HG03575 (cell line): ENCODE results near the gene KRTAP4-7.
"Not testable (repeated sequence)": the region's sequence is repeated elsewhere in the genome, so short reads cannot be mapped to it uniquely, and the experiment has no call there.

ENCODE experiments used
- ATAC-seq: cut with Tn5 transposase; IDR thresholded peaks from one replicate; pipeline ENCODE4 v1.9.1; 2021; ENCODE audit not compliant: unreplicated experiment, insufficient number of reproducible peaks, low FRiP score; ENCODE audit errors: extremely low read depth

Gene KRTAP4-7

GRCh38 chr17:41063449-41063848, 20.5 kb upstream of the KRTAP4-7 start:
- no peak for ATAC-seq

DNA sequence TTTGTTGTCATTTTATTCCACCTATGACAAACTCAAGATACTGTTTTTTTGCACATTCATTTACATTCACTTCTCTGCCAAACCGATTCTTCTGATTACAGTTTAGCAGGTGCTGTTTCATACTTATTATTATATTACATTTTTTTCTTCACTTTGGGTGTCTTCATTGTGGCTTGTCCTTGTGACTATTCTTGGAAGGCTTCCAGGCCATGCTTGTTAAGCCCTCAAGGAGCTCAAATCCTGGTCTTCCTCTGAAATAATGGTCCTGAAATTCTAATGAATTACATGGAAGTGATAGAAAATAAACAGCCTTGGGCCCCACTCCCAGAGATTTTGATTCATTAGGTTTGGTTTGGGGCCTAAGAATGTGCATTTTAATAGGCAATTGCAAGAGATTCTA, 19.6 kb upstream of the KRTAP4-7 start:
- ATAC-seq, result no peak

- ATAC-seq, result not testable (repeated sequence)
These were observed 18.8 kb upstream of the KRTAP4-7 start for GRCh38 chr17:41065016-41065689.

GRCh38 chr17:41065829-41066624, 17.9 kb upstream of the KRTAP4-7 start, which contains the start of gene KRTAP2-4:
Gene KRTAP2-4, minus strand, starts transcription at chr17:41065879. Its CDS starts 34 bp downstream, at chr17:41065845.
- no peak for ATAC-seq

GRCh38 chr17:41067281-41067680, 16.7 kb upstream of the KRTAP4-7 start:
- ATAC-seq, result no peak

DNA sequence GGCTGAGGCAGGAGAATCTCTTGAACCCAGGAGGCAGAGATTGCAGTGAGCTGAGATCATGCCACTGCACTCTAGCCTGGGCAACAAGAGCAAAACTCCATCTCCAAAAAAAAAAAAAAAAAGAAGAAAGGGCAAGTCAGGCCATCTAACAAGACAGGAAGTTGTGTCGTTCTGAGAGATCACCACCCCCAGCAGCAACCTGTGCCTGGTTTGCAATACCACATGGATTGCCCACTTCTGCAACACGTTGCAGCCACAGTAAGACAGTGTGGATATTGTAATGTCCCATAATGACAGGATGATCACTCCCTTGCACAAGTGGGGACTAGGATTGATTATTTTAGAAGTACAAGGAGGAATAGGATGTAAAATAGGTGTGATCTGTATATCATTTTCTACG, 14.9 kb upstream of the KRTAP4-7 start:
- ATAC-seq, result no peak

GRCh38 chr17:41071606-41072360, 12.2 kb upstream of the KRTAP4-7 start:
- ATAC-seq, result no peak

GRCh38 chr17:41073676-41074075, 10.3 kb upstream of the KRTAP4-7 start:
- ATAC-seq, result no peak

DNA sequence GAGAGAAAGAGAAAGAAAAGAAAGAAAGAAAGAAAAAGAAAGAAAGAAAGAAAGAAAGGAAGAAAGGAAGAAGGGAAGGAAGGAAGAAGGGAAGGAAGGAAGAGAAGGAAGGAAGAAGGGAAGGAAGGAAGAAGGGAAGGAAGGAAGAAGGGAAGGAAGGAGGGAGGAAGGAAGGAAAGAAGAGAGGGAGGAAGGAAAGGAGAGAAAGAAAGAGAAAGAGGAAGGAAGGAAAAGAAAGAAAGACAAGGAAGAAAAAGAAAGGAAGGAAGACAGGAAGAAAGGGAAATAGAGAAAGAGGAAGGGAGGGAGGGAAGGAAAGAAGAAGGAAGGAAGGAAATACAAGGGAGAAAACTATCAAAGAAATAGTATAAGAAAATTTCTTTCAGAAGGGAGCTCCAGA, 7.2 kb upstream of the KRTAP4-7 start:
- no peak for ATAC-seq

DNA sequence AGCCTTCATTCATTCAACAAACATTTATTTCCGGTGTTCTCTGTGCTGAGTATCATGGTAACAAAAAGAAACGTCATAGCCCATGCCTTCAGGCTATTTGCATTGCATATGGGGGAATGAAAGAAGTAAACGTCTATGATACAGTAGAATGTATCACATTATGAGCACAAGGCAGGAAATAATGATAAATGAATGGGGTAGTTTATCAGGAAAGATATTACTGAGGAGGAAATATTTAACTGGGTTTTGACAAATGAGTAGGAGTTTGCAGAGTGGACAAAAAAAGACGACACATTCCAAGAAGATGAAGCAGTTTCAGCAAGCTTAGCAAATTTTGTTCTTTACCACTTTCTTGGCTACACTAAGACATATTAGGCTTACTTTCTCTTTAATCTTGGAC, 1.3 kb upstream of the KRTAP4-7 start:
- ATAC-seq, result no peak

- not testable (repeated sequence) for ATAC-seq
These were observed 523 bp upstream of the KRTAP4-7 start for GRCh38 chr17:41083427-41083826.

- not testable (repeated sequence) for ATAC-seq
These were observed 4.9 kb downstream of the KRTAP4-7 start for GRCh38 chr17:41088760-41089352.

GRCh38 chr17:41096055-41096454, 12.1 kb downstream of the KRTAP4-7 start:
- no peak for ATAC-seq

- no peak for ATAC-seq
These were observed 14.1 kb downstream of the KRTAP4-7 start, which contains the start of gene KRTAP4-8 for GRCh38 chr17:41098042-41098441. Gene KRTAP4-8, minus strand, starts transcription at chr17:41098142. Its CDS starts 58 bp downstream, at chr17:41098084.

- ATAC-seq, result no peak
These were observed 14.5 kb downstream of the KRTAP4-7 start for GRCh38 chr17:41098481-41098880.

- not testable (repeated sequence) for ATAC-seq
These were observed 15.9 kb downstream of the KRTAP4-7 start for GRCh38 chr17:41099682-41100480.

DNA sequence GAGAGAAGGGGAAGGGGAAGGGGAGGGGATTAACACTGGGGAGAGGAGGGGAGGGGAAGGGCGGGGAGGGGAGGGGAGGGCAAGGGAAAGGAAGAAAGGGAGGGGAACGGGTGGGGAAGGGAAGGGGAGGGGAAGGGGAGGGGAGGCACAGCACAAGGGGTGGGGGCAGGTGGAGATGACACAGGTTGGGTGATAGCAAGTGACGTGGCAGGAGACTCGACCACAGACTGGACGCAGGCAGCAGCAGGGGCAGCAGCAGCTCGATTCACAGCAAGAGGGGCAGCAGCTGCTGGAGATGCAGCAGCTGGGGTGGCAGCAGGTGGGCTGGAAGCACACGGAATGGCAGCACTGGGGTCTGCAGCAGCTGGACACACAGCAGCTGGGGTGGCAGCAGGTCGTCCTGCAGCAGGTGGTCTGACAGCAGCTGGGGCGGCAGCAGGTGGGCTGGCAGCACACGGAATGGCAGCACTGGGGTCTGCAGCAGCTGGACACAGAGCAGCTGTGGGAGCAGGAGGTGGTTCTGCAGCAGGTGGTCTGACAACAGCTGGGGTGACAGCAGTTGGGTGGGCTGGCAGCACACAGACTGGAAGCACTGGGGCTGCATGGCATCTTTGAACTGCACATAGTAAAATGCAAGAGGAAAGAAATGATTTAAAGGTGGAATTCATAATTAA, 17.8 kb downstream of the KRTAP4-7 start, which contains the start of gene KRTAP4-16:
TSS of gene KRTAP4-16 (minus strand) at position 624 of the 674 bp plus-strand sequence. CDS start at position 624, 0 bp downstream.
- no peak for ATAC-seq

GRCh38 chr17:41103896-41104295, 19.9 kb downstream of the KRTAP4-7 start:
- ATAC-seq, result no peak
